Heart left ventricle (tissue), 13 donors: ENCODE results near the gene EXD3.

Experiments used
- POLR2A ChIP-seq, 2 donors: fragments of 450-650 bp; IDR thresholded peaks; one replicate each; pipeline ENCODE4 v1.6.1; 2017; ENCODE audit warnings: antibody characterized with exemption in 2 of 2, mild to moderate bottlenecking in 2 of 2, moderate library complexity in 2 of 2
- TF ChIP-seq, protein P1 (sequence below), 12 donors: fragments of 200-600 bp; sonication (generic) in 4 of 12; IDR thresholded peaks; one replicate each; pipeline versions ENCODE4 v1.5.0 to v1.8.0; 2018 to 2022; ENCODE audit warnings: antibody characterized with exemption in 12 of 12, mild to moderate bottlenecking in 5 of 12
- donor health status: ischemic (EF 13 %, LVEDD 7.1; RV severe dilation, severe dysfunction).
- donor health status: DM: no; HTN: yes; CAD: no.
- donor health status: DM: no; HTN: no; CAD: no.
- donor health status: ischemic (EF 25% LVEDD 6.9; RV normal size, moderate dysfunction).
- donor health status: ischemic (EF 25% LVEDD 5.7; RV mildly dilated, moderate dysfunction).
- donor health status: ischemic (EF 35%, LVEDD 5.7; RV mildly dilated, moderate dysfunction).
- donor health status: nonischemic (EF 11% LVEDD 7.7; RV severe dilation, severe dysfunction).
- donor health status: DM: yes; HTN: yes; CAD: no.
- donor health status: PGD.
- donor health status: ischemic (EF 29% LVEDD 5.4; RV normal size, mild dysfunction).
- donor health status: nonischemic (EF 23%, LVEDD 6.1; RV moderate dilation, normal function).

GRCh38 chr9:137368431-137369035 is 54.4 kb downstream of the EXD3 start:
- TF ChIP-seq, protein P1, sequence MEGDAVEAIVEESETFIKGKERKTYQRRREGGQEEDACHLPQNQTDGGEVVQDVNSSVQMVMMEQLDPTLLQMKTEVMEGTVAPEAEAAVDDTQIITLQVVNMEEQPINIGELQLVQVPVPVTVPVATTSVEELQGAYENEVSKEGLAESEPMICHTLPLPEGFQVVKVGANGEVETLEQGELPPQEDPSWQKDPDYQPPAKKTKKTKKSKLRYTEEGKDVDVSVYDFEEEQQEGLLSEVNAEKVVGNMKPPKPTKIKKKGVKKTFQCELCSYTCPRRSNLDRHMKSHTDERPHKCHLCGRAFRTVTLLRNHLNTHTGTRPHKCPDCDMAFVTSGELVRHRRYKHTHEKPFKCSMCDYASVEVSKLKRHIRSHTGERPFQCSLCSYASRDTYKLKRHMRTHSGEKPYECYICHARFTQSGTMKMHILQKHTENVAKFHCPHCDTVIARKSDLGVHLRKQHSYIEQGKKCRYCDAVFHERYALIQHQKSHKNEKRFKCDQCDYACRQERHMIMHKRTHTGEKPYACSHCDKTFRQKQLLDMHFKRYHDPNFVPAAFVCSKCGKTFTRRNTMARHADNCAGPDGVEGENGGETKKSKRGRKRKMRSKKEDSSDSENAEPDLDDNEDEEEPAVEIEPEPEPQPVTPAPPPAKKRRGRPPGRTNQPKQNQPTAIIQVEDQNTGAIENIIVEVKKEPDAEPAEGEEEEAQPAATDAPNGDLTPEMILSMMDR (IDR thresholded peaks at IDR 0.05), result no peak
- TF ChIP-seq POLR2A (IDR thresholded peaks at IDR 0.05), result no peak
